Measurements from ENCODE around the gene TNFSF15. TPM values are rescaled to one million over a fixed set of nuclear protein-coding genes. Genes with fewer than 3 reads are reported as not detected.

TNFSF15 gene
- total and polyA plus RNA-seq, 2 experiments from 2014 or later: 0.06 to 0.07 TPM

GRCh38 chr9:114789006-114789405 lies 16.8 kb downstream of the TNFSF15 start (continued):
- TF ChIP-seq ZNF462 (CRISPR knock-in tag; IDR thresholded peaks at IDR 0.05) (no peak), STAT1 (IDR thresholded peaks at IDR 0.05; ENCODE audit: unreplicated experiment) (no peak), EZH2phosphoT487 (IDR thresholded peaks at IDR 0.05; ENCODE audit: unreplicated experiment) (no peak), CTCF (conservative IDR thresholded peaks at IDR 0.05; ENCODE audit: low read depth in 2 of 2) (no peak), ZNF114 (CRISPR knock-in tag; IDR thresholded peaks at IDR 0.05) (no peak), CREB1 (CRISPR knock-in tag; IDR thresholded peaks at IDR 0.05; ENCODE audit: low read depth) (no peak), ZNF331 (CRISPR knock-in tag; IDR thresholded peaks at IDR 0.05; ENCODE audit: low read depth) (no peak)

- no peak overlapping the region for H3K27ac ChIP-seq (ENCODE audit: low read depth)
- no peaks in the 10 kb centered on the region for H4K20me1 ChIP-seq (replicated peaks; ENCODE audit: insufficient read depth)
- Mint-ChIP-seq H3K4me1 (no peaks in the 10 kb centered on the region), H3K4me3 (no peak overlapping the region), H3K27ac (no peak overlapping the region), H3K36me3 (ENCODE audit: low read depth) (no peaks in the 10 kb centered on the region), H3K9me3 (no peaks in the 10 kb centered on the region), H3K27me3 (ENCODE audit: insufficient read depth, low read depth, poor library complexity) (peaks cover 4% of the 10 kb centered on the region)
- no peak overlapping the region for H3K4me3 ChIP-seq
- H2AFZ ChIP-seq: no peak overlapping the region
- H3K27me3 ChIP-seq (ENCODE audit: insufficient read depth): no peaks in the 10 kb centered on the region
- H3F3A ChIP-seq (replicated peaks; ENCODE audit: low read depth): no peaks in the 10 kb centered on the region
- no peak for DNase-seq (ENCODE audit: low spot score)
- no peak for ATAC-seq
- H3K36me3 ChIP-seq (ENCODE audit: insufficient read depth): no peaks in the 10 kb centered on the region
- no peaks in the 10 kb centered on the region for H3K9me2 ChIP-seq (ENCODE audit: insufficient read depth)
- H3K79me2 ChIP-seq (replicated peaks; ENCODE audit: insufficient read depth): no peaks in the 10 kb centered on the region
- no peak overlapping the region for H3K4me2 ChIP-seq
- no peaks in the 10 kb centered on the region for H3K4me1 ChIP-seq (ENCODE audit: insufficient read depth)
- TF ChIP-seq JUNB (IDR thresholded peaks at IDR 0.05; ENCODE audit: unreplicated experiment) (no peak), CTCF (conservative IDR thresholded peaks at IDR 0.05; ENCODE audit: low read depth in 2 of 2) (no peak), POLR2AphosphoS5 (IDR thresholded peaks at IDR 0.05; ENCODE audit: low read depth) (no peak), EZH2phosphoT487 (IDR thresholded peaks at IDR 0.05; ENCODE audit: unreplicated experiment) (no peak), ZNF114 (CRISPR knock-in tag; IDR thresholded peaks at IDR 0.05) (no peak), EZH2 (IDR thresholded peaks at IDR 0.05; ENCODE audit: low read depth, unreplicated experiment) (no peak)
Observed at GRCh38 chr9:114787781-114788498, 17.9 kb downstream of the TNFSF15 start.

Measured in GM23338 (cell line).